ENCODE measurements around the gene EID2B.

DNA sequence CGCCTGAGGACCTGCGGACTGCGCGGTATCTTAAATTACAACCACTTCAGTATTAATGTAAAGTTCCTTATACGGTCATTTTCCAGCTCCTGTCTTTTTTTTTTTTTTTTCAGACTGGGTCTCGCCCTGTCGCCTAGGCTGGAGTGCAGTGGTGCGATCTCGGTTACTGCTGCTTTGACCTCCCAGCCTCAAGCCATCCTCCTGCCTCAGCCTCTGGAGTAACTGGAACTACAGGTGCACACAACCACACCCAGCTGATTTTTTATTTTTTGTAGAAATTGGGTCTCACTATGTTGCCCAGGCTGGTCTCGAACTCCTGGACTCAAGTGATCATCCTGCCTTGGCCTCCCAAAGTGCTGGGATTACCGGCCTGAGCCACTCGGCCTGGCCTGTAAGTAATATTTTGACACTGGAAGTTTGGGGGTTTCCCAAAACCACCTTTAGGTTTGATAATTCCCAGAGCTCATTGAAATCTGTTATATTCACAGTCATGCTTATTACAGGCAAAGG is 406 bp upstream of the EID2B start:
- no peak for TF ChIP-seq POLR2A (IDR thresholded peaks at IDR 0.05; ENCODE audit: low read depth)
- TF ChIP-seq CTCF (IDR thresholded peaks at IDR 0.05), result no peak
- TF ChIP-seq POLR2AphosphoS5 (IDR thresholded peaks at IDR 0.05), result no peak

Data from esophagus muscularis mucosa (tissue), 3 donors.